ENCODE data around the gene CCN6. TPM values are rescaled to one million over a fixed set of nuclear protein-coding genes. Genes with fewer than 3 reads are reported as not detected.

Gene CCN6
- total and polyA plus RNA-seq, 4 donors = 0.54 TPM; not detected in 3

GRCh38 chr6:112037783-112038216, 16.1 kb upstream of the CCN6 start:
- no peak for TF ChIP-seq REST (IDR thresholded peaks at IDR 0.05)
- TF ChIP-seq TAF1 (conservative IDR thresholded peaks at IDR 0.05) = no peak
- no peak for TF ChIP-seq RAD21 (IDR thresholded peaks at IDR 0.05)
- TF ChIP-seq CTCF (IDR thresholded peaks at IDR 0.05; ENCODE audit: low read depth, low read length, missing input control) = no peak
- Histone ChIP-seq H3K27ac (ENCODE audit: low read depth in 1 of 2, low read length in 2 of 2) (no peak overlapping the region), H3K4me3 (ENCODE audit: low read depth in 1 of 3, low read length in 3 of 3) (no peak overlapping the region), H3K9ac (ENCODE audit: low read depth in 1 of 2, low read length in 2 of 2) (no peak overlapping the region), H3K36me3 (ENCODE audit: control insufficient read depth in 4 of 4, insufficient read depth in 3 of 4, low read depth in 1 of 4, low read length in 3 of 4) (no peaks in the 10 kb centered on the region), H3K4me1 (ENCODE audit: control insufficient read depth in 4 of 4, insufficient read depth in 4 of 4, low read length in 3 of 4) (peaks cover 0 to 2% (median 0%) of the 10 kb centered on the region in 4 donors), H3K27me3 (ENCODE audit: control insufficient read depth in 4 of 4, insufficient read depth in 4 of 4, low read length in 3 of 4) (no peaks in the 10 kb centered on the region), H3K9me3 (ENCODE audit: control insufficient read depth in 4 of 4, low read length in 3 of 4) (no peaks in the 10 kb centered on the region)
- DNase-seq (ENCODE audit: low spot score) = no peak
- WGBS = 88% methylated on average over 8 of the region's 8 CpGs

- H3K9ac ChIP-seq (ENCODE audit: low read depth in 1 of 2, low read length in 2 of 2) = no peak overlapping the region
- H3K9me3 ChIP-seq (ENCODE audit: control insufficient read depth in 4 of 4, low read length in 3 of 4) = no peaks in the 10 kb centered on the region
- 86% methylated on average over 5 of the region's 5 CpGs for WGBS
- no peak for DNase-seq (ENCODE audit: low spot score)
- H3K4me3 ChIP-seq (ENCODE audit: low read depth in 1 of 3, low read length in 3 of 3) = no peak overlapping the region
- H3K27ac ChIP-seq (ENCODE audit: low read depth in 1 of 2, low read length in 2 of 2) = no peak overlapping the region
- peaks cover 0 to 3% (median 0%) of the 10 kb centered on the region in 4 donors for H3K4me1 ChIP-seq (ENCODE audit: control insufficient read depth in 4 of 4, insufficient read depth in 4 of 4, low read length in 3 of 4)
- TF ChIP-seq HNF4A (conservative IDR thresholded peaks at IDR 0.05) (no peak), YY1 (IDR thresholded peaks at IDR 0.05) (no peak), SP1 (IDR thresholded peaks at IDR 0.05) (no peak), CTCF (IDR thresholded peaks at IDR 0.05; ENCODE audit: low read depth, low read length, missing input control) (no peak), EGR1 (IDR thresholded peaks at IDR 0.05; ENCODE audit: low read depth in 2 of 2) (no peak), MAX (IDR thresholded peaks at IDR 0.05) (no peak), HNF4G (IDR thresholded peaks at IDR 0.05) (no peak), RAD21 (IDR thresholded peaks at IDR 0.05) (no peak), GABPA (IDR thresholded peaks at IDR 0.05 in 1 of 2, conservative IDR thresholded peaks at IDR 0.05 in 1 of 2) (no peak), NR2F2 (IDR thresholded peaks at IDR 0.05) (no peak), RXRA (IDR thresholded peaks at IDR 0.05) (no peak), ZBTB33 (IDR thresholded peaks at IDR 0.05) (no peak), ATF3 (IDR thresholded peaks at IDR 0.05) (no peak), REST (IDR thresholded peaks at IDR 0.05) (no peak), JUND (IDR thresholded peaks at IDR 0.05) (no peak), TAF1 (conservative IDR thresholded peaks at IDR 0.05) (no peak), FOXA2 (IDR thresholded peaks at IDR 0.05) (no peak), FOXA1 (IDR thresholded peaks at IDR 0.05) (no peak)
- no peaks in the 10 kb centered on the region for H3K36me3 ChIP-seq (ENCODE audit: control insufficient read depth in 4 of 4, insufficient read depth in 3 of 4, low read depth in 1 of 4, low read length in 3 of 4)
- H3K27me3 ChIP-seq (ENCODE audit: control insufficient read depth in 4 of 4, insufficient read depth in 4 of 4, low read length in 3 of 4) = no peaks in the 10 kb centered on the region
These were observed 15.6 kb upstream of the CCN6 start for GRCh38 chr6:112038268-112038667.

Measured in liver (tissue), 9 donors.